Keratinocyte (primary cell): ENCODE results near the gene KIAA0040. TPM values are rescaled to one million over a fixed set of nuclear protein-coding genes. Genes with fewer than 3 reads are reported as not detected.

Experiments used
- DNase-seq: peaks from one replicate; pipeline ENCODE4 v3.0.0-alpha.2; 2011; ENCODE audit warnings: low read depth, missing footprints, low spot score
- FAIRE-seq: peaks from 2 replicates; lab custom pipeline; 2011; peaks lifted over from hg19 to GRCh38; lab: Jason Lieb, UNC
- H2AFZ ChIP-seq: 2 replicates; pipeline ENCODE4 v1.6.0; 2012; ENCODE audit warnings: low read length, control low read depth, inconsistent platforms; ENCODE audit not compliant: control insufficient read depth
- H3K27ac ChIP-seq: 2 replicates; pipeline ENCODE4 v1.5.1; 2011; ENCODE audit warnings: low read length; ENCODE audit not compliant: control insufficient read depth, insufficient read depth
- H3K27me3 ChIP-seq: 3 replicates; pipeline ENCODE4 v1.6.0; 2011; ENCODE audit warnings: low read length; ENCODE audit not compliant: control insufficient read depth, insufficient read depth; ENCODE audit errors: extremely low read depth
- H3K36me3 ChIP-seq, 2 experiments: 2 replicates in 1 of 2; 3 replicates in 1 of 2; pipeline ENCODE4 v1.5.1; 2011; ENCODE audit warnings: low read length in 2 of 2, mild to moderate bottlenecking in 1 of 2; ENCODE audit not compliant: control insufficient read depth in 2 of 2, insufficient read depth in 2 of 2; ENCODE audit errors: extremely low read depth in 1 of 2
- H3K4me1 ChIP-seq: 3 replicates; pipeline ENCODE4 v1.5.1; 2011; ENCODE audit warnings: low read length; ENCODE audit not compliant: control insufficient read depth, insufficient read depth; ENCODE audit errors: extremely low read depth
- H3K4me2 ChIP-seq: 3 replicates; pipeline ENCODE4 v1.6.0; 2011; ENCODE audit warnings: low read depth, low read length; ENCODE audit not compliant: control insufficient read depth, insufficient read depth; ENCODE audit errors: extremely low read depth
- H3K4me3 ChIP-seq, 3 experiments: fragments of 200-600 bp in 1 of 3; sonication (generic) in 1 of 3; 2 replicates in 2 of 3; 3 replicates in 1 of 3; pipeline ENCODE4 v1.5.1; 2011 to 2016; ENCODE audit warnings: low read length in 3 of 3, mild to moderate bottlenecking in 3 of 3, control low read depth in 2 of 3, inconsistent platforms in 1 of 3, low read depth in 1 of 3, mixed read lengths in 1 of 3, mixed run types in 1 of 3, moderate library complexity in 1 of 3; ENCODE audit not compliant: control insufficient read depth in 2 of 3, insufficient read depth in 2 of 3; ENCODE audit errors: extremely low read depth in 1 of 3
- H3K79me2 ChIP-seq: 2 replicates; pipeline ENCODE4 v1.6.0; 2012; ENCODE audit warnings: low read length; ENCODE audit not compliant: control insufficient read depth, insufficient read depth
- H3K9ac ChIP-seq: 3 replicates; pipeline ENCODE4 v1.6.0; 2011; ENCODE audit warnings: low read length; ENCODE audit not compliant: control insufficient read depth, insufficient read depth; ENCODE audit errors: extremely low read depth
- H3K9me1 ChIP-seq: 3 replicates; pipeline ENCODE4 v1.6.0; 2011; ENCODE audit warnings: low read length; ENCODE audit not compliant: control insufficient read depth, insufficient read depth; ENCODE audit errors: extremely low read depth
- H3K9me3 ChIP-seq: 2 replicates; pipeline ENCODE4 v1.5.1; 2012; ENCODE audit warnings: low read depth, low read length; ENCODE audit not compliant: control insufficient read depth
- H4K20me1 ChIP-seq: 3 replicates; pipeline ENCODE4 v1.6.0; 2011; ENCODE audit warnings: low read length; ENCODE audit not compliant: control insufficient read depth, insufficient read depth; ENCODE audit errors: extremely low read depth
- EZH2 ChIP-seq: IDR thresholded peaks from one replicate; pipeline ENCODE4 v1.6.1; 2012; ENCODE audit warnings: inconsistent platforms, mild to moderate bottlenecking, low read length, moderate library complexity
- dilution Hi-C: fragments of 300-500 bp; cut with MboI; formaldehyde crosslinking; loops from one replicate; pipeline ENCODE4 v1.7.0; 2020; ENCODE audit warnings: low sequenced_read_pairs; ENCODE audit not compliant: extremely low pct_ligation_motif_present
- polyA plus RNA-seq, 5 experiments: library from polyadenylated mRNA; depleted of rRNA in 3 of 5; stranded (reverse) in 3 of 5; stranded (forward) in 1 of 5; unstranded in 1 of 5; fragments of >200 nt; gene quantifications; 1 replicate in 1 of 5; 2 replicates in 3 of 5; 3 replicates in 1 of 5; pipeline versions ENCODE4 v1.2.1 to v1.2.3, GENCODE V29; 2011 to 2012; ENCODE audit warnings: missing spikeins in 2 of 5, low read depth in 1 of 5, low replicate concordance in 1 of 5
- TF ChIP-seq, protein P1 (sequence below), 3 experiments: IDR thresholded peaks in 1 of 3; conservative IDR thresholded peaks in 1 of 3; optimal IDR thresholded peaks in 1 of 3; 2 replicates in 2 of 3; 3 replicates in 1 of 3; pipeline versions ENCODE3 to v1.5.1; 2011; ENCODE audit warnings: low read length in 3 of 3, mild to moderate bottlenecking in 3 of 3, moderate library complexity in 2 of 3, control low read depth in 1 of 3, inconsistent platforms in 1 of 3; ENCODE audit not compliant: insufficient read depth in 2 of 3; ENCODE audit errors: extremely low read depth in 1 of 3

KIAA0040 gene
- polyA plus RNA-seq, 1 donor (not counting 4 experiments of a cell fraction or from before 2014, with no cell fraction given), result 57.9 TPM

DNA sequence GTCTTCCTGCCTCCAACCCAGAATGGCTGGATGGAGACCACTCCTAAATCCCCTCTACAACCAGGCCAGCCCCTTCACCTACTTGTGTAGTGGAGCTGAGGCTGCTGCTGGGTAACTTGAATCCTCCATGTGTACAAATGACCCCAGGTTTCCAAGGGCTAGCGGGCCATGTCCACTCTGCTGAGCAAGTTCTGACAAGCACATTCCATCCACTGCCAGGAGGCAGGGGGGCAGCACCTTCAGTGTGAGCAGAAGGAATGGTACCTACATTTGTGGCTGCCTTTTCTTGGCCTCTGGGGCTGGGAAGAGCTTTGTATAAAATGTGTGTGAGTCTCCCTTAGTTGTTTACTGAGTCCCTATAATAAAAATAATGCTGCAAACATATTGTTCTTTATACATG is 14.5 kb downstream of the KIAA0040 start:
- Histone ChIP-seq H3K36me3 (peaks cover 15 to 25% of the 10 kb centered on the region in 2 experiments), H4K20me1 (no peaks in the 10 kb centered on the region)
- DNase-seq, result no peak

DNA sequence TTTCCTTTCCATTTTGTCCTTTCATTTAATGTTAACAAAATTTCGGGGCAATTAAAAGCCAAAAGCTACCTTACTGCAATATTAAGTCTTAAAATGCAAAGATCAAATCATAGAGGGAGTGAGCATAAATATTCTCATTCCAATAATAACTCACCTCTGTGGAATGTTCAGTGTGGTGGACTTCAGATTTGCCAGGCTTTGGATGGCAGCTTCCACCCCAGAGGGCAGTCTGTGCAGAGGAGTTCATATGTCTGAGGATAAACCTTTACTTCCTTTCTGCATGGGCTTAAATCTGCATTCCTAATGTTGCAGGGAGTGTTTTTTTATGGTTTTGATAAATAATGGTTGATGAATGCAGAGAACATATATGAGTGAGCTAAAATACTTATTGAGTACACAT is 16.3 kb downstream of the KIAA0040 start:
- no peak for FAIRE-seq
- Histone ChIP-seq H3K4me3 (no peak overlapping the region), H4K20me1 (no peaks in the 10 kb centered on the region), H3K9me1 (no peaks in the 10 kb centered on the region), H2AFZ (no peak overlapping the region), H3K27ac (no peak overlapping the region), H3K36me3 (peaks cover 17 to 25% of the 10 kb centered on the region in 2 experiments), H3K27me3 (no peaks in the 10 kb centered on the region), H3K4me2 (no peak overlapping the region), H3K9ac (no peak overlapping the region), H3K4me1 (peaks cover 41% of the 10 kb centered on the region), H3K9me3 (no peaks in the 10 kb centered on the region), H3K79me2 (peaks cover 74% of the 10 kb centered on the region)
- TF ChIP-seq, protein P1, sequence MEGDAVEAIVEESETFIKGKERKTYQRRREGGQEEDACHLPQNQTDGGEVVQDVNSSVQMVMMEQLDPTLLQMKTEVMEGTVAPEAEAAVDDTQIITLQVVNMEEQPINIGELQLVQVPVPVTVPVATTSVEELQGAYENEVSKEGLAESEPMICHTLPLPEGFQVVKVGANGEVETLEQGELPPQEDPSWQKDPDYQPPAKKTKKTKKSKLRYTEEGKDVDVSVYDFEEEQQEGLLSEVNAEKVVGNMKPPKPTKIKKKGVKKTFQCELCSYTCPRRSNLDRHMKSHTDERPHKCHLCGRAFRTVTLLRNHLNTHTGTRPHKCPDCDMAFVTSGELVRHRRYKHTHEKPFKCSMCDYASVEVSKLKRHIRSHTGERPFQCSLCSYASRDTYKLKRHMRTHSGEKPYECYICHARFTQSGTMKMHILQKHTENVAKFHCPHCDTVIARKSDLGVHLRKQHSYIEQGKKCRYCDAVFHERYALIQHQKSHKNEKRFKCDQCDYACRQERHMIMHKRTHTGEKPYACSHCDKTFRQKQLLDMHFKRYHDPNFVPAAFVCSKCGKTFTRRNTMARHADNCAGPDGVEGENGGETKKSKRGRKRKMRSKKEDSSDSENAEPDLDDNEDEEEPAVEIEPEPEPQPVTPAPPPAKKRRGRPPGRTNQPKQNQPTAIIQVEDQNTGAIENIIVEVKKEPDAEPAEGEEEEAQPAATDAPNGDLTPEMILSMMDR (optimal IDR thresholded peaks at IDR 0.05 in 1 of 3, IDR thresholded peaks at IDR 0.05 in 1 of 3, conservative IDR thresholded peaks at IDR 0.05 in 1 of 3; ENCODE audit: extremely low read depth in 1 of 3, insufficient read depth in 2 of 3, low read length in 3 of 3), result no peak
- no peak for TF ChIP-seq EZH2
- dilution Hi-C loops, result no loop called here
- DNase-seq, result no peak

More for the DNA sequence above, 14.5 kb downstream of the KIAA0040 start:
- dilution Hi-C loops, result no loop called here
- no peaks in the 10 kb centered on the region for H3K9me1 ChIP-seq
- peaks cover 49% of the 10 kb centered on the region for H3K4me1 ChIP-seq
- H3K4me3 ChIP-seq, result no peak overlapping the region
- no peaks in the 10 kb centered on the region for H3K27me3 ChIP-seq
- H3K9ac ChIP-seq, result no peak overlapping the region
- no peak overlapping the region for H3K27ac ChIP-seq
- no peak overlapping the region for H2AFZ ChIP-seq
- H3K79me2 ChIP-seq, result peaks cover 77% of the 10 kb centered on the region
- FAIRE-seq, result no peak
- H3K4me2 ChIP-seq, result no peak overlapping the region
- H3K9me3 ChIP-seq, result no peaks in the 10 kb centered on the region
- TF ChIP-seq EZH2, result no peak
- TF ChIP-seq, protein P1 (optimal IDR thresholded peaks at IDR 0.05 in 1 of 3, IDR thresholded peaks at IDR 0.05 in 1 of 3, conservative IDR thresholded peaks at IDR 0.05 in 1 of 3; ENCODE audit: extremely low read depth in 1 of 3, insufficient read depth in 2 of 3, low read length in 3 of 3), result no peak
